GM12801 (cell line): ENCODE measurements around the gene C16orf89.

Experiments used
- TF ChIP-seq, protein P1 (sequence below): IDR thresholded peaks from one replicate; pipeline ENCODE4 v1.5.1; 2011; ENCODE audit warnings: control low read depth; ENCODE audit not compliant: insufficient read length; ENCODE audit errors: extremely low read depth

The C16orf89 gene

DNA sequence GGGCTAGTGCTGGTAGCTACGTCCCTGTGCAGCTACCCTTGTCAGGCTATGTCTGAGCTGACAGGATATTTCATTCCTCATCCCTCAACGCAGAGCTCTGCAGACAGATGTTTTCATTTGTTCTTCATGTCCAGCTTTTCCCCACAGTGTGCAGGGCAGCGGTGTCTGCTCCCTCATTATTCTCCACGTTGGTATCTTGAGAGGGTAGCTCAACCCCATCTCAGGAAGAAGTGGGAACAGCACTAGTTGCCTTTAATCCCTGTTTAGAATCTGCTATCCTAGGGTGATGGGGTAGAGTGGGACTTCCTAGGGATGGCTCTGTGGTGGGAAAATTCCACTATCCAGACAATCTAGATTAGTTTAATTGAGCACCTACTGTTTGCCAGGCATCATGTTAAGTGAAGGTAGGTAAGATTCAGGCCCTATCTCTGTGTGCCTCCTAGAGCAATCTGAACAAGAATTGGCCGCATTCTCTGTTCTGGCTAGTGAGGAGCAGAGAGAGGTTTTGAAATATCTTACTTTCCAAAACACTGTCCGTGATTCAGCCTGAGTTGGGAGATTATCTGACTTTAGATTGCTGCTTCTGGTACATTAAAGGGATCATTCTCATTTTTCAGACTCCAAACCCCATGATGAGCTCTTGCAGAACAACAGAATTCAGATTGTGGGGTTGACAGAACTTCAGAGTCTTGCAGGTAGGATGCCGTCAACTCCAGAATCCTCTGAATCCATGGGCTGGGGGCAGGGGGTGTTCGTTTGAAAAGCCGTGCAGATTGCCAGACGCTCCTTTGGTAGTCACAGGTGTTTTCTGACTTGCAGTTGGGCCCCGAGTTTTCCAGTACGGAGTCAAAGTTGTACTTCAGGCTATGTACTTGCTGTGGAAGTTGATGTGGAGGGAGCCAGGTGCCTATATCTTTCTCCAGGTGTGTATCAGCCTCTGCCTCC, 6.8 kb upstream of the C16orf89 start:
- TF ChIP-seq, protein P1, sequence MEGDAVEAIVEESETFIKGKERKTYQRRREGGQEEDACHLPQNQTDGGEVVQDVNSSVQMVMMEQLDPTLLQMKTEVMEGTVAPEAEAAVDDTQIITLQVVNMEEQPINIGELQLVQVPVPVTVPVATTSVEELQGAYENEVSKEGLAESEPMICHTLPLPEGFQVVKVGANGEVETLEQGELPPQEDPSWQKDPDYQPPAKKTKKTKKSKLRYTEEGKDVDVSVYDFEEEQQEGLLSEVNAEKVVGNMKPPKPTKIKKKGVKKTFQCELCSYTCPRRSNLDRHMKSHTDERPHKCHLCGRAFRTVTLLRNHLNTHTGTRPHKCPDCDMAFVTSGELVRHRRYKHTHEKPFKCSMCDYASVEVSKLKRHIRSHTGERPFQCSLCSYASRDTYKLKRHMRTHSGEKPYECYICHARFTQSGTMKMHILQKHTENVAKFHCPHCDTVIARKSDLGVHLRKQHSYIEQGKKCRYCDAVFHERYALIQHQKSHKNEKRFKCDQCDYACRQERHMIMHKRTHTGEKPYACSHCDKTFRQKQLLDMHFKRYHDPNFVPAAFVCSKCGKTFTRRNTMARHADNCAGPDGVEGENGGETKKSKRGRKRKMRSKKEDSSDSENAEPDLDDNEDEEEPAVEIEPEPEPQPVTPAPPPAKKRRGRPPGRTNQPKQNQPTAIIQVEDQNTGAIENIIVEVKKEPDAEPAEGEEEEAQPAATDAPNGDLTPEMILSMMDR: no peak

DNA sequence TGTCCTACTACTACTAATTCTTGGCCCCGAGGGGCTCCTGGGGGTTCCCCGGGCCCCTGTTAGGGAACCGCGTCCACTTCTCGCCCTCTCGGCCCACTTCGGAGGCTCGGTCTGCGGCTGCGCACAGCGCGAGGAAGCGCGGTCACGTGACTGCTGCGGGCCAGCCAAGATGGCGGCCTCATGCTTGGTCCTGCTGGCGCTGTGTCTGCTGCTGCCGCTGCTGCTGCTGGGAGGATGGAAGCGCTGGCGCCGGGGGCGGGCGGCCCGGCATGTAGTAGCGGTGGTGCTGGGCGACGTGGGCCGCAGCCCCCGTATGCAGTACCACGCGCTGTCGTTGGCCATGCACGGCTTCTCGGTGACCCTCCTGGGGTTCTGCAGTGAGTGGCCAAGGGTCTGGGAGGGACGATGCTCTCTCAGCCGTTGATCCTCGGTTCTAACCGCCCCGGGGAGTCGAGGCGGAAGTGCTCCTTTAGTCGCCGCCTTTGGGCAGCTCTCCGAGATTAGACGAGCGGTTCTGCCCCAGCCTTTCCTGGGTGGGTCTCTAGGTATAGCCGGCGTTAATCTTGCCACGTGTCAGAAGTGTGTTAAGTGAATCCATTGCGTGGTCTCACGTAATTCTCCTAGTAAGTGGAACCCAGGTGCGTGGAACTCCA, 6.1 kb upstream of the C16orf89 start, which contains the start of gene ALG1:
ALG1 (plus strand) TSS at position 163 of the 653 bp plus-strand sequence; CDS start at position 170, 7 bp downstream.
- TF ChIP-seq, protein P1: no peak

DNA sequence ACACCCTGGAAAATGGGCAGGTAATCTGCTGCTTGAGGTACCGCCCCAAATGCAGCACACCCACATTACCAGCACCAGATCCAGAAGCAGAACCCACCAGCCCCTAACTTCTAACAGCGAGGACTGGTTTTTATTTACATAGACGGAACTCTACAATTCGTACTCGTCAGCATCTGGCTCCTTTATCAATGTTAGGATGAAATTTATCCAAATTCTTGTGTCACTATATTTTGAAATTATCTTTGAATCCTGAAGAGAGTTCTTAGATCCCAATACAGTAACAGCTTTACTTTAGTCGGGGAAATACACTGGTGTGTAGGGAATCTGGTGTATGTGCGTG, 5.6 kb upstream of the C16orf89 start:
- TF ChIP-seq, protein P1: no peak

DNA sequence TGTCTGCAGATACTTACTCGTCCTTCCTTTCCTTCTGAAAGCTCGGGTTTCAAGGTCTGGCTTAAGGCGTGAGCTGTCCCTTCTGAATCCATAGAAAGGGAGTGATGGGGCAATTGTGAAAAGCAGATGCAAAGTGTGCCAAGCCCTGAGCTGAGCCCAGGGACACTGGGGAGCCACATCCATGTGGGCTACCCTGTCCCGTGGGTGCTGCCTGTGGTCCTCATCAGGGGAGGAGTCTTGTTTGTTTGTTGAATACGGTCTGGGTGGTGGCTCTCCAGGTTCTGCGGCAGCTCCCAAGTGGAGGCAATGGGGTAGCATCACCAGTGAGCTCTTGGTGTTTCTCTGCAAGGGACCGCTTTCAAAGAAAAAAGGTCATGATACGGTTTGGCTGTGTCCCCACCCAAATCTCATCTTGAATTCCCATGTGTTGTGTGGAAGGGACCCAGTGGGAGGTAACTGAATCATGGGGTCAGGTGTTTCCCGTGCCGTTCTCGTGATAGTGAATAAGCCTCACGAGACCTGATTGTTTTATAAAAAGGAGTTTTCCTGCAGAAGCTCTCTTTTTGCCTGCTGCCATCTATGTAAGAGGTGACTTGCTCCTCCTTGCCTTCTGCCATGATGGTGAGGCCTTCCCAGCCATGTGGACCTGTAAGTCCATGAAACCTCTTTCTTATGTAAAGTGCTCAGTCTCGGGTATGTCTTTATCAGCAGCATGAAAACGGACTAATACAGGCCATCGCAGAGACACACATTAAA, 4.9 kb upstream of the C16orf89 start:
- TF ChIP-seq, protein P1: no peak

DNA sequence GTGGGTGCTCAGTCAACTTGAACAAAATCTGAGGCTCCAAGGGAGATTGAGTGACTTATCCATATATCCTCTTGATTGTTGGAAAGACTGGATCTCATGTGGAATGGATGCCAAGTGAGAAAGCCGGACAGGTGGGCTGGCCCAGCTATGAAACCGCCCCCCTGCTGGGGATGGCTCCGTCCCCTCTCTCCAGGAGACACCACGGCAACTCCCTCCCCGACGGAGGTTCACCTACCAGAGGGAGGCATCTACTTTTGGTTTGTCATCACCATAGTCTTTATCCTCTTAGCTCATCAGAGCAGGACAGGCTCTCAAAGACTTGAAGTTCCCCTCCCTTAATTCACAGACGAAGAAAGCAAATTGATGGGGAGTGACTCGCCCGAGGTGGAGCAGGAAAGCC, 4.1 kb upstream of the C16orf89 start:
- TF ChIP-seq, protein P1: no peak

DNA sequence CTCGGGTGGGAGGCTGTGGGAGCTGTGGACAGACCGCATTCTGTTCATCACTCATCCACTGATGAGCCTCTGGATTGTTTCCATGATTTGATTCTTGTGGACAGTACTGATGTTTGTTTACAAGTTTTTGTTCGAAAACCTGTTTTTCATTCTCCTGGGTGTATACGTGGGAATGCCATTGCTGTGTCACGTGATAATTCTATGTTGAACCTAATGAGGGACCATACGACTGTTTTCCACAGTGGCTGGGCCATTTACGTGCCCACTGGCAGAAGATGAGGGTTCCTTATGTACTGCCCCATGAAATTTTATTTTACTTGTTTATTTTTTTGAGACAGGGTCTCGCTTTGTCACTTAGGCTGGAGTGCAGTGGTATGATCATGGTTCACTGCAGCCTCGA, 3.3 kb upstream of the C16orf89 start:
- TF ChIP-seq, protein P1: no peak

DNA sequence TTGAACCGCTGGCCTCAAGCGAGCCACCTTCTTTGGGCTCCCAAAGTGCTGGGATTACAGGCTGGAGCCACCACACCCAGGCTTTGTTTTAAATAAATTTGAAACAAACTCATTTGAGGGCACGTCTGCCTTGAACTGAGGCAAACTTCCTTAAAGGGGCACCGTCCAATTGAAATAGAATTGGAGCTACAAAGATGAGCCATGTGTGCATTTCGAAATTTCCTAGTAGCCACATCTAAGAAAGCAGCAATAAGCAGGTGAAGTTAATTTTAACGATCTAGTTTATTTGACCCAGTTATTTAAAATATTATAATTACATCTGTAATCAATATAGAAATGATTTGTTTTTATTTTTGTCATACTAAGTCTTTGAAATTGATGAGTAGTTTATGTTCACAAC, 755 bp upstream of the C16orf89 start:
- TF ChIP-seq, protein P1: no peak
